ENCODE data around the gene CCDC197. TPM values are rescaled to one million over a fixed set of nuclear protein-coding genes. Genes with fewer than 3 reads are reported as not detected.

Gene CCDC197
- total and polyA plus RNA-seq, 2 of the 4 experiments (the other 2 are of a cell fraction) = not detected

DNA sequence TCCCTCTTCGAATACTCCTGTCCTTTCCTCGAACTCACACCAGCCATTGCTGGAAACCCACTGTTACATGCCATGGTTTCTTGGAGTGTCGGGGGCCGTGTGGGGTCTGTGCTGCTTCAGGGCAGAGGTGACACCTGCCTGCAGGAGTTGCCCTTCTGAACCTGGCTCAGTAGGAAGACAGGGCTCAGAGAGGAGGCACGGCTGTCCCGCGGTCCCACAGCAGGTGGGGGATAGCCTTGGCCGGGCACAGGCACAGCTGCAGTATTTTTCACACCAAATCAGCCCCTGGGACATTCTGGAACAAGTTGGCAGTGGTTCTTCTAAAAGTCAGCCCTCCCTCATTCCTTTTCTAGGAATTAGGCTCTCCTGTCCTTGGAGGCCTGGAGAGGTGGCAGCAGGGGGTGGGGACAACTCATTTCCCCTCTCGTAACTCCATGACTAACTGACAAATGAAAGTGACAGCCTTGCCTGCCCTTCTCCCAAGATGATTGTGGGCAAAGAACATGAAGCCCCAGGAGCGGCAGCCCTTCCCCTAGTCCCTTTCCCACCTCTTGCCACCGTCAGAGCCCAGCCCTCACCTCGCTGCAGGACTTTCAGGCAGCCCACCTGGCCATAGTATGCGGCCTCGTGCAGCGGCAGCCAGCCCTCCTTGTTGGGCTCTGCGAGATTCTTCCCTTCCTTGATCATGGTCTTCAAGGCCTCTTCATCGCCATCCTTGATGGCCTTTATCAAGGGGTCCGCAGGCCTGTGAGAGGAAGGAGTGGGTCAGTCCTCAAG, 43.2 kb upstream of the CCDC197 start:
- no peak overlapping the region for H3K27ac ChIP-seq (ENCODE audit: insufficient read depth, low read length)
- H3K9ac ChIP-seq (ENCODE audit: low read depth, low read length) = no peak overlapping the region
- H3K14ac ChIP-seq (replicated peaks; ENCODE audit: low read depth, low read length) = no peak overlapping the region
- H3K79me1 ChIP-seq (ENCODE audit: low read depth in 1 of 2, low read length in 2 of 2) = no peaks in the 10 kb centered on the region
- TF ChIP-seq MAFK (IDR thresholded peaks at IDR 0.05; ENCODE audit: low read depth, low read length) (no peak), FOS (IDR thresholded peaks at IDR 0.05; ENCODE audit: low read depth, low read length) (no peak)
- H2AFZ ChIP-seq (replicated peaks; ENCODE audit: low read length, poor library complexity) = no peak overlapping the region
- H3K9me3 ChIP-seq (ENCODE audit: control insufficient read depth, insufficient read depth, low read length) = no peaks in the 10 kb centered on the region
- no peak overlapping the region for H3K56ac ChIP-seq (ENCODE audit: extremely low read depth, insufficient read depth, low read length)
- no peak overlapping the region for H2BK15ac ChIP-seq (ENCODE audit: low read depth, low read length)
- no peak overlapping the region for H4K5ac ChIP-seq (ENCODE audit: low read depth, low read length)
- H4K91ac ChIP-seq (ENCODE audit: insufficient read depth, low read depth, low read length) = no peak overlapping the region
- peaks cover 2% of the 10 kb centered on the region; the same call in 1 of the 2 replicates for H3K27me3 ChIP-seq (ENCODE audit: control insufficient read depth, insufficient read depth, low read length)
- intact Hi-C loops (cut with micrococcal nuclease) = no loop called here
- H2BK5ac ChIP-seq (ENCODE audit: low read depth, low read length, poor library complexity, severe bottlenecking) = no peak overlapping the region
- H3K4me1 ChIP-seq (ENCODE audit: control insufficient read depth, insufficient read depth, low read length) = peaks cover 2% of the 10 kb centered on the region
- H2AK5ac ChIP-seq (ENCODE audit: low read depth, low read length) = no peak overlapping the region
- no peak overlapping the region for H2BK20ac ChIP-seq (ENCODE audit: low read depth, low read length)
- BruUV-seq (replicated peaks) = no TSS peak
- H3K4me2 ChIP-seq (ENCODE audit: low read depth, low read length) = no peak overlapping the region
- in situ Hi-C loops (cut with MboI; ENCODE audit: low sequenced_read_pairs) = no loop called here
- H3K9me1 ChIP-seq (ENCODE audit: insufficient read depth, low read length) = peaks cover 7% of the 10 kb centered on the region; the same call in 1 of the 2 replicates
- no peak overlapping the region for H3K4me3 ChIP-seq (ENCODE audit: insufficient read depth, low read depth, low read length)
- ChIA-PET CTCF (no interaction called here), POLR2A (ENCODE audit: unreplicated experiment) (no interaction called here)
- ATAC-seq (ENCODE audit: low read depth) (no peak), DNase-seq (no peak)
- H2AK9ac ChIP-seq (replicated peaks; ENCODE audit: low read depth, low read length, poor library complexity) = no peak overlapping the region
- H3K18ac ChIP-seq (ENCODE audit: low read depth, low read length) = no peak overlapping the region
- no peak overlapping the region for H3K4ac ChIP-seq (ENCODE audit: low read depth, low read length)
- H2BK120ac ChIP-seq (ENCODE audit: low read depth, low read length) = no peak overlapping the region
- no peaks in the 10 kb centered on the region for H3K36me3 ChIP-seq (ENCODE audit: control insufficient read depth, insufficient read depth, low read length)
- no peak overlapping the region for H3K23ac ChIP-seq (ENCODE audit: low read depth, low read length)
- dilution Hi-C loops (cut with HindIII; ENCODE audit: low sequenced_read_pairs, unreplicated experiment) = no loop called here
- no peaks in the 10 kb centered on the region for H4K20me1 ChIP-seq (ENCODE audit: insufficient read depth, low read length)
- H4K8ac ChIP-seq (ENCODE audit: low read depth in 2 of 2, low read length in 2 of 2) = no peak overlapping the region
- 90% methylated on average over 2 of the region's 18 CpGs; no CpG with 5 or more reads in 1 of the 2 experiments for WGBS, 2 experiments (ENCODE audit: extremely low coverage in 2 of 2, insufficient read length in 1 of 2)

Measured in IMR-90 (cell line).